ENCODE measurements around the gene TUT4. TPM values are rescaled to one million over a fixed set of nuclear protein-coding genes. Genes with fewer than 3 reads are reported as not detected.

TUT4 gene
- polyA plus RNA-seq, 6 donors from 2014 or later, result 35.7 to 47.9 (median 38.8) TPM

DNA sequence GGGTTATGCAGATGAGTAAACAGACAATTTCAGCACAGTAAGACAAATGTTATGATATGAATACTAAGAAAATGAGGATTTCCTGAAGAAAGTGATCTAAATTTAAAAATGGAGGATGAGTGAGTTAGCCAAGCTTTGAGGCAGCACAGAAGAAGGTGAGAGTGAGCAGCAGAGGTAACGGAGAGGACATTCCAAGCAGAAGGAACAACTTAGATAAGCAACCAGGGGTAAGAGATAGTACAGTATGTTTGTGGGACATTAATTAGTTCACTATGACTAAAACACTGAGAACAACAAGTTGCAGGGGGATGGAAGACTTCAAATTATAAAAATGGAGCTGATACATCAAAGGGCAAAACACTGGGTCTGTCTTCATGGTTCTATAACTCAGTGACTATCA is 125.7 kb downstream of the TUT4 start:
- Mint-ChIP-seq H3K36me3 (peaks cover 5 to 11% of the 10 kb centered on the region in 2 donors), H3K27ac (peak overlapping the region in 3 of 6 donors; percentile 4 to 38 (median 6))

DNA sequence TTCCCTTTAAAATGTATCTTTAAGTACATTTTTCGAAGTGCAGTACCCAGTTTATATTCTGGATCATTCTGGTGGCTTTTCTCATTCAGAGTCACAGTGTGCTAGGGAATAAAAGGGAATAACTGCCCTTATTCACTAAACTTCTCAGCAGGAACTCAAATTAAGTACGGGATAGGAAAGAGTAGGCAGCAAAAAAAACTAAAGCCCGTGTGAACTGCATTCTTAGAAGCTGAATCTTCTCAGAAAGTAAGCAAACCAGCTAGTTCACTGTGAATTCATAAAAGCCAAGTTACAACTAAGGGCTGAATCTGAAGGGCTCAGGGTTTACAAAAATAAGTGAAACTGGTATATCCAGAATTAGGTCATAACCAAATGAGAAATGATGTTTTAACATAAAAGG is 126.5 kb downstream of the TUT4 start:
- H3K9me3 Mint-ChIP-seq, result no peaks in the 10 kb centered on the region
- ATAC-seq (ENCODE audit: low read depth in 2 of 2), result no peak
- H3K27me3 Mint-ChIP-seq, result no peaks in the 10 kb centered on the region
- H3K36me3 Mint-ChIP-seq, result peaks cover 5 to 10% of the 10 kb centered on the region in 2 donors
- peak overlapping the region in 2 of 6 donors; percentile 49 to 81 for H3K27ac Mint-ChIP-seq
- DNase-seq, result no peak
- H3K4me1 Mint-ChIP-seq, result peaks cover 12 to 16% (median 14%) of the 10 kb centered on the region in 3 donors
- H3K4me3 Mint-ChIP-seq, result no peak overlapping the region

More for the DNA sequence above, 125.7 kb downstream of the TUT4 start:
- Mint-ChIP-seq H3K4me3 (no peak overlapping the region), H3K27me3 (no peaks in the 10 kb centered on the region), H3K4me1 (peaks cover 12 to 16% (median 14%) of the 10 kb centered on the region in 3 donors), H3K9me3 (no peaks in the 10 kb centered on the region)
- DNase-seq (no peak), ATAC-seq (ENCODE audit: low read depth in 2 of 2) (no peak)

GRCh38 chr1:52424813-52425212 is 128.1 kb downstream of the TUT4 start:
- H3K9me3 Mint-ChIP-seq, result no peaks in the 10 kb centered on the region
- H3K4me1 Mint-ChIP-seq, result peaks cover 12 to 16% (median 14%) of the 10 kb centered on the region in 3 donors
- no peaks in the 10 kb centered on the region for H3K36me3 Mint-ChIP-seq
- H3K27me3 Mint-ChIP-seq, result no peaks in the 10 kb centered on the region
- DNase-seq (no peak), ATAC-seq (ENCODE audit: low read depth in 2 of 2) (no peak)
- peak overlapping the region in 1 of 8 donors; percentile 26 for H3K4me3 Mint-ChIP-seq
- peak overlapping the region in 4 of 6 donors; percentile 8 to 75 (median 46) for H3K27ac Mint-ChIP-seq

DNA sequence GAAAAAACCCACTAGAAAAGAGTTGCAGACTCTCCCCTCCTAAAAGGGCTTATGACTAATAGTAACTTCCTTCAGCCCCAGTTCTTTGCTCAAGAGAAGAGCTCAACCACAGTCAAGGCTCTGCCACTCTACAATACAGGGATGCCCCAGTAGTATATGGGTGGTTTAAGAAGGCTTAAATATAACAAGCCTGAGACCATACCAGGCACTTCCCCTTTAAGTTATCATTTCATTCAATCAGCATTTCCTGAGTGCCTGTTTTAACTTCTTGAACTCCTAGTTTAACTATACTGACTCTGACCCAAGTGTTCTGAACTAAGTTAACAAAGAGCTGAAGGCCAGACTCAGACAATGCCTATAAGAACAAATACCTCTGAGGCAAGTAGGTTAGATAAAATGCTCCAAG is 128.7 kb downstream of the TUT4 start:
- no peaks in the 10 kb centered on the region for H3K9me3 Mint-ChIP-seq
- peak overlapping the region in 4 of 6 donors; percentile 8 to 90 (median 78) for H3K27ac Mint-ChIP-seq
- H3K4me1 Mint-ChIP-seq, result peaks cover 12 to 16% (median 14%) of the 10 kb centered on the region in 3 donors
- no peaks in the 10 kb centered on the region for H3K27me3 Mint-ChIP-seq
- no peak for DNase-seq
- H3K4me3 Mint-ChIP-seq, result no peak overlapping the region
- ATAC-seq (ENCODE audit: low read depth in 2 of 2), result peak; percentile 66 to 76
- no peaks in the 10 kb centered on the region for H3K36me3 Mint-ChIP-seq

DNA sequence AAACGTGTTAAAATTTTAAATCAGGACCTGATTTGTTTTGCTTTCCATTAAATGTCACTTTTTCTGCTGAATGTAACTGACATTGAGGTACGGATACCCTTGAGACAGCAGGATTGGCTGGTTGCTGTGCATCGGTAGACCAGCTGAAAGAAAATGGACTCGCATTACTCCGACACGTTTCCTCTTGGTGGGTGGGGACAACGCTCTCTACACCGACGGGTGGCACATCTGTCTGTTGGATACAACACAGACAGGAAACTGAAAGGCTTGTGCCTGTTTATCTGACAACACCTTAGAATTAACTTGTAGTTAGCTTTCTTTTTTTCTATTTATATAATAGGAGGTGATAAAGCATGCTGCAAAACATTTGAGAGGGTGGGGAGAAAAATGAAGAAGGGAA is 129.1 kb downstream of the TUT4 start:
- Mint-ChIP-seq H3K9me3 (no peaks in the 10 kb centered on the region), H3K4me1 (peaks cover 12 to 16% (median 14%) of the 10 kb centered on the region in 3 donors), H3K27ac (peak overlapping the region in 5 of 6 donors; percentile 41 to 90 (median 75)), H3K36me3 (no peaks in the 10 kb centered on the region), H3K27me3 (no peaks in the 10 kb centered on the region), H3K4me3 (no peak overlapping the region)
- peak; percentile 70 to 76 for ATAC-seq (ENCODE audit: low read depth in 2 of 2)
- peak; percentile 9 for DNase-seq

DNA sequence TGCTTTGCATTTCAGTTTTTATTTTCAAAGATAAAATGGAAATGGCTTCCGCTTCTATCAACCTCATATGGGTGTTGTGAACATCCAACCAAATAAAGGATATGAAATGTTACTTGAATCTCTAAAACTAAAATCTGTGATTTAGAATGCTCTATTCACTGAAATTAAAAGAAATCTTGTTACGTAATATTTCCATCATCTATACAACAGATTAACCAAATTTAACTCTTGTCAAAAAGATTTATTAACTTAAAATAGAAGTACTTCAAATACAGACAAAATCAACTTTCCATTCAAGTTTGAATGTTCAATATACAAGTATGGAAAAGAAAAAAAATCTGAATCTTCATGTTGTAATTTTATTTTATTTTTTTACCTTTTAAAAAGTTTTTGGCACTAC is 129.8 kb downstream of the TUT4 start:
- Mint-ChIP-seq H3K9me3 (no peaks in the 10 kb centered on the region), H3K4me3 (no peak overlapping the region), H3K36me3 (no peaks in the 10 kb centered on the region), H3K27me3 (no peaks in the 10 kb centered on the region), H3K4me1 (peaks cover 12 to 16% (median 14%) of the 10 kb centered on the region in 3 donors), H3K27ac (no peak overlapping the region)
- DNase-seq, result no peak
- ATAC-seq (ENCODE audit: low read depth in 2 of 2), result no peak

- Mint-ChIP-seq H3K27ac (peak overlapping the region in 1 of 6 donors; percentile 39), H3K36me3 (no peaks in the 10 kb centered on the region), H3K4me3 (no peak overlapping the region), H3K9me3 (no peaks in the 10 kb centered on the region), H3K27me3 (no peaks in the 10 kb centered on the region), H3K4me1 (peaks cover 12 to 14% (median 12%) of the 10 kb centered on the region in 3 donors)
- ATAC-seq (ENCODE audit: low read depth in 2 of 2), result no peak
- no peak for DNase-seq
Observed at GRCh38 chr1:52420713-52421112, 132.2 kb downstream of the TUT4 start.

- H3K9me3 Mint-ChIP-seq, result no peaks in the 10 kb centered on the region
- H3K4me1 Mint-ChIP-seq, result no peaks in the 10 kb centered on the region
- DNase-seq (no peak), ATAC-seq (ENCODE audit: low read depth in 2 of 2) (no peak)
- H3K36me3 Mint-ChIP-seq, result peaks cover 18 to 19% of the 10 kb centered on the region in 2 donors
- H3K27ac Mint-ChIP-seq, result peak overlapping the region in 1 of 6 donors; percentile 5
- H3K27me3 Mint-ChIP-seq, result no peaks in the 10 kb centered on the region
- H3K4me3 Mint-ChIP-seq, result no peak overlapping the region
Observed at GRCh38 chr1:52416811-52417210, 136.1 kb downstream of the TUT4 start.

- ATAC-seq (ENCODE audit: low read depth in 2 of 2) (no peak), DNase-seq (no peak)
- Mint-ChIP-seq H3K27me3 (no peaks in the 10 kb centered on the region), H3K9me3 (no peaks in the 10 kb centered on the region), H3K4me1 (no peaks in the 10 kb centered on the region), H3K27ac (no peak overlapping the region), H3K36me3 (peaks cover 20 to 27% of the 10 kb centered on the region in 2 donors), H3K4me3 (no peak overlapping the region)
Observed at GRCh38 chr1:52414942-52415341, 137.9 kb downstream of the TUT4 start.

- Mint-ChIP-seq H3K9me3 (no peaks in the 10 kb centered on the region), H3K36me3 (peaks cover 26 to 33% of the 10 kb centered on the region in 2 donors), H3K27me3 (no peaks in the 10 kb centered on the region), H3K4me1 (peaks cover 0 to 7% (median 5%) of the 10 kb centered on the region in 3 donors), H3K4me3 (no peak overlapping the region), H3K27ac (peak overlapping the region in 2 of 6 donors; percentile 24 to 68)
- DNase-seq (no peak), ATAC-seq (ENCODE audit: low read depth in 2 of 2) (no peak)
Observed at GRCh38 chr1:52413410-52413989, 139.4 kb downstream of the TUT4 start.

- no peak for ATAC-seq (ENCODE audit: low read depth in 2 of 2)
- DNase-seq, result no peak
- peak overlapping the region; percentile 97 to 100 (median 98) for H3K4me3 Mint-ChIP-seq
- H3K27ac Mint-ChIP-seq, result peak overlapping the region; percentile 94 to 99 (median 98)
- H3K4me1 Mint-ChIP-seq, result peaks cover 23 to 44% (median 41%) of the 10 kb centered on the region in 3 donors
- no peaks in the 10 kb centered on the region for H3K9me3 Mint-ChIP-seq
- no peaks in the 10 kb centered on the region for H3K27me3 Mint-ChIP-seq
- peaks cover 8 to 10% of the 10 kb centered on the region in 2 donors for H3K36me3 Mint-ChIP-seq
Observed at GRCh38 chr1:52404975-52405338, 147.9 kb downstream of the TUT4 start.

GRCh38 chr1:52404116-52404974 is 148.5 kb downstream of the TUT4 start, which contains the start of the genes ORC1 and PRPF38A:
TSS of gene ORC1 (minus strand) at chr1:52404423. CDS start at chr1:52402223, 2,200 bp downstream.
TSS of gene PRPF38A (plus strand) at chr1:52404602. CDS start at chr1:52404750, 148 bp downstream.
- no peaks in the 10 kb centered on the region for H3K9me3 Mint-ChIP-seq
- no peaks in the 10 kb centered on the region for H3K27me3 Mint-ChIP-seq
- peak within 1 kb of the TSS; percentile 97 to 100 (median 98) for H3K4me3 Mint-ChIP-seq
- H3K27ac Mint-ChIP-seq, result peak within 1 kb of the TSS; percentile 94 to 99 (median 98)
- peaks cover 8 to 10% of the 10 kb centered on the region in 2 donors for H3K36me3 Mint-ChIP-seq
- ATAC-seq (ENCODE audit: low read depth in 2 of 2), result peak; percentile 92 to 95
- peak; percentile 94 for DNase-seq
- H3K4me1 Mint-ChIP-seq, result peaks cover 23 to 44% (median 41%) of the 10 kb centered on the region in 3 donors

DNA sequence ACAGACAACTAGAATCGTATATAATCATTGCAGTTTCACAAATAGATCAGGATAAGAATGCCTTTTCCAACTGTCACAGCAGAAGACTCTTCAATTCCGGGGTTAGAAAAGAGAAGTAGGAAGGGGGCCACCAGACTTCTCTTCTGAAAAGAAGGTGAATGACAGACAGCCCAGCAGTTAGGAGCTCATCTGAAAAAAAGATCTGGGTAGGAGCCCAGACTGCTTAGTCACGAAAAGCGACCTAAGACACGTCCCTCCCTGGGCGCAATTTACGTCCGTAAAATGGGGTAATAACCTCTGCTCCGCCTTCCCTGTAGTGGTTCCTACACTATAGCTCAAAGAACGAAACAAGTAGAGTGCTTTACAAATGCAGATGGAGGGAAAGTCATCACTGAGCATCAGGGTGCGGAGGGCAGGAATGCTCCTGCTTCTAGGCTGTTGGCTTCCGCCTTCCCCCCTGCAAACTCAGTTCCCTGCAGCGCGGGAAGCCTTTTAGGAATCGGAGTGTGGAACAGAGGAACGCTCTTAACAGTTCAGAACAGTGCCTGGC is 149.3 kb downstream of the TUT4 start:
- Mint-ChIP-seq H3K4me1 (peaks cover 20 to 41% (median 39%) of the 10 kb centered on the region in 3 donors), H3K36me3 (peaks cover 4 to 5% of the 10 kb centered on the region in 2 donors), H3K9me3 (no peaks in the 10 kb centered on the region), H3K4me3 (peak overlapping the region; percentile 97 to 100 (median 98)), H3K27ac (peak overlapping the region in 5 of 6 donors; percentile 47 to 99 (median 98)), H3K27me3 (no peaks in the 10 kb centered on the region)
- peak; percentile 26 for DNase-seq
- peak; percentile 20 to 27 for ATAC-seq (ENCODE audit: low read depth in 2 of 2)

Data from naive B cell (primary cell).